Neutrophil (primary cell): ENCODE measurements around the gene RAB40C.
"Not testable (repeated sequence)": the region's sequence is repeated elsewhere in the genome, so short reads cannot be mapped to it uniquely, and the experiment has no call there.

Experiments used
- H3K27ac ChIP-seq: fragments of 200-600 bp; sonication (generic); 2 replicates; pipeline ENCODE4 v1.5.1; 2016; ENCODE audit warnings: mild to moderate bottlenecking, moderate library complexity
- H3K27me3 ChIP-seq: fragments of 200-600 bp; sonication (generic); 2 replicates; pipeline ENCODE4 v1.6.0; 2016; ENCODE audit warnings: mild to moderate bottlenecking
- H3K36me3 ChIP-seq: fragments of 200-600 bp; sonication (generic); 2 replicates; pipeline ENCODE4 v1.5.1; 2017
- H3K4me1 ChIP-seq, 2 experiments: fragments of 200-600 bp in 1 of 2; sonication (generic) in 1 of 2; 1 replicate in 1 of 2; 2 replicates in 1 of 2; pipeline versions ENCODE4 v1.5.1 to v1.6.1; 2013 to 2016; ENCODE audit warnings: low read depth in 1 of 2, low read length in 1 of 2, mild to moderate bottlenecking in 1 of 2, moderate library complexity in 1 of 2; ENCODE audit not compliant: control insufficient read depth in 1 of 2, insufficient read depth in 1 of 2
- H3K4me3 ChIP-seq, 2 experiments: fragments of 200-600 bp in 1 of 2; sonication (generic) in 1 of 2; 1 replicate in 1 of 2; 2 replicates in 1 of 2; pipeline ENCODE4 v1.5.1; 2013 to 2016; ENCODE audit warnings: low read depth in 1 of 2, low read length in 1 of 2, mild to moderate bottlenecking in 1 of 2, moderate library complexity in 1 of 2
- H3K9me3 ChIP-seq: fragments of 200-600 bp; sonication (generic); 2 replicates; pipeline ENCODE4 v1.5.1; 2016
- TF ChIP-seq, protein P1 (sequence below): fragments of 200-600 bp; sonication (generic); IDR thresholded peaks from 2 replicates; pipeline ENCODE4 v1.5.1; 2016; ENCODE audit warnings: antibody characterized with exemption

The RAB40C gene

DNA sequence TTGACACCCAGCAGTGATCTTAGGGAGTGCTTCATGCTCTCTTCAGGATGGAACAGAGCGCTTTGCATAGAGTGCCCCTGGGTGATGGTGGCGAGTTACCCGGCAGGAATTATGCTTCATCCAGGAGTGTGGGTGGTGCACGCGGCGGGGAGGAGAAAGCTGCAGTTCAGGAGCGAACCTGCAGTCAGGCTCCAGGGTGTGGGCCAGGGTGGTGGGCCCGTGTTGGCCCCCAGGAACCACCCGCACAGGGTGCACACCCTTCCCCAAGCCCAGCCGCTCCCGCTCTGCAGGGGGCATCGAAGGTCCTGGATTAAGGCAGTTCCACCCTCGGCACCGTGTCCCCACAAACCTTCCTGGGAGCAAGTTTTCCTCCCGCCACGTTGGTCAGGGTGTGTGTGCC is 3.9 kb downstream of the RAB40C start:
- TF ChIP-seq, protein P1, sequence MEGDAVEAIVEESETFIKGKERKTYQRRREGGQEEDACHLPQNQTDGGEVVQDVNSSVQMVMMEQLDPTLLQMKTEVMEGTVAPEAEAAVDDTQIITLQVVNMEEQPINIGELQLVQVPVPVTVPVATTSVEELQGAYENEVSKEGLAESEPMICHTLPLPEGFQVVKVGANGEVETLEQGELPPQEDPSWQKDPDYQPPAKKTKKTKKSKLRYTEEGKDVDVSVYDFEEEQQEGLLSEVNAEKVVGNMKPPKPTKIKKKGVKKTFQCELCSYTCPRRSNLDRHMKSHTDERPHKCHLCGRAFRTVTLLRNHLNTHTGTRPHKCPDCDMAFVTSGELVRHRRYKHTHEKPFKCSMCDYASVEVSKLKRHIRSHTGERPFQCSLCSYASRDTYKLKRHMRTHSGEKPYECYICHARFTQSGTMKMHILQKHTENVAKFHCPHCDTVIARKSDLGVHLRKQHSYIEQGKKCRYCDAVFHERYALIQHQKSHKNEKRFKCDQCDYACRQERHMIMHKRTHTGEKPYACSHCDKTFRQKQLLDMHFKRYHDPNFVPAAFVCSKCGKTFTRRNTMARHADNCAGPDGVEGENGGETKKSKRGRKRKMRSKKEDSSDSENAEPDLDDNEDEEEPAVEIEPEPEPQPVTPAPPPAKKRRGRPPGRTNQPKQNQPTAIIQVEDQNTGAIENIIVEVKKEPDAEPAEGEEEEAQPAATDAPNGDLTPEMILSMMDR, result no peak
- Histone ChIP-seq H3K27ac (peak overlapping the region; percentile 96), H3K27me3 (no peaks in the 10 kb centered on the region), H3K36me3 (peaks cover 2% of the 10 kb centered on the region), H3K9me3 (no peaks in the 10 kb centered on the region), H3K4me3 (peak overlapping the region; percentile 58 to 62), H3K4me1 (peaks cover 66 to 70% of the 10 kb centered on the region in 2 experiments)

DNA sequence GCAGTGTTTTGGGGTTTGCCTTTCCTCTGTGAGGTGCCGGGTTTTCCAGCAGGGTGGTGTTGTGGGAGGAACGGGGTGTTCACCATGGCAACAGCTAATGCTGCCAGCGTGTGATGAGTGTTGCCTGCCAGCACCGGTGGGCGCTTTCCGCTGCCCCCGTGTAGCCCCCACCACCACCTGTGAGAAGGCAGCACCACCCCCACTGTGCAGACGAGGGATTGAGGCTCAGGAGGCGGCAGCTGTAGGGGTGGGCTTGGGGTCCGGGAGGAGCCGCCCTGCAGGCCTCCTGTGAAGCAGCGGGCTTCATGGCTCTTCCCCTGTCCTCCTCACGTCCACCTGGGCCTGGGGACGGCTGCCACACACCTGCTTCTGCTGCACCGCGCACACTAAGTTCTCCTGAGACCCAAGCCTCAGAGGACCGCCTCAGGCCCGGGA is 5.2 kb downstream of the RAB40C start:
- no peaks in the 10 kb centered on the region for H3K9me3 ChIP-seq
- H3K27me3 ChIP-seq, result no peaks in the 10 kb centered on the region
- H3K4me1 ChIP-seq, result peaks cover 66 to 70% of the 10 kb centered on the region in 2 experiments
- TF ChIP-seq, protein P1, result no peak
- no peak overlapping the region for H3K4me3 ChIP-seq
- peak overlapping the region; percentile 96 for H3K27ac ChIP-seq
- H3K36me3 ChIP-seq, result peaks cover 12% of the 10 kb centered on the region

DNA sequence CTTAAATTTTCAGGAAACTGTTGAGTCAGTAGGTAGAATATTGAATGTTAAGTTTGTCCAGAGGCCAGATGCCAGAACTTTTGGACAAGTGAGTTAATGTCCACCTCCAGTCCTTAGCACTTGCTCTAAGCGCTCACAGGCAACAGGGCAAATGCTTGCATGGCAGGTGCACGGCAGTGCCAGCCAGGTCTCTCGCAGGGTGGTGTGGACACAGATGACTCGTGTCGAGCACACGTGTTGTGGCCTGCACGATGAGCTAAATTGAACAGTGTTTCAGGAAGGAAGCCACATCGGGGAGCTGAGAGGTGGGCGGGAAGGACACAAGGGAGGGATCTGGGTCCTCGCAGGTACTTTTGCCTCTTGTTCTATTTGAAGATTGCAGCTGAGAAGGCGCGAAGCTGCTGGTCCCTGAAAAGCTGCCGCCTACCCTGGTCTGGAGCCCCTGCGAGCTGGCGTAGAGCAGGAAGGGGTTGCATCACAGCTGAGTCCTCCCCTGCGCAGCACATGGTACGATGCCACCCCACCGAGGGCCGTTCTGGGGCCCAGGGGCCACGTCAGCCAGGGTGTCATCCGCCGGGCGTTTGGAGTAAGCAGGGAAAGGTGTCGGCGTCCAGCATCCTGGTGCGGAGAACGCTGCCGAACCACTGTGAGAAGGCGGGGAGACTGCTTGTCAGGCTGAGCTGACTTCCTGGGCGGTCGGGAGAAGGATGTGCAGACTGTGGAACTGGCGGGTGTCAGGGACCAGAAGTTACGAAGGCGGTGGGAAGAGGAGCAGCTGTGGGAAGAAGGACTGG is 6.3 kb downstream of the RAB40C start:
- Histone ChIP-seq H3K4me1 (peaks cover 58 to 60% of the 10 kb centered on the region in 2 experiments), H3K36me3 (peaks cover 17% of the 10 kb centered on the region)

DNA sequence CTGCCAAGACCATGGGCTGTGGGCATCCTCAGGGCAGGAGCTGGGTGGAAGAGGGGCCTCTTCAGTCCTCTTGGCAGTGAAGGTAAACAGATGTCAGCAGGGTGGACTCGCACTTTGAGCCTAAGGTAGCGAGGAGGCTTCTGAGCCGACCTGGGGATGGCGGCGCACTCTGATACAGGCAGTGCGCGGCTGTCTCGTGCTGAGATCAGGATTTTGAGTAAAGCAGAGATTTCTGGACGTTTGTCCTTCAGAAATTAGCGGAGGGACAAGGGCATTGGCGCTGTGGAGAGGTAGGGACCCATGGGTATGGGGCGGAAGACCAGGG is 6.8 kb downstream of the RAB40C start:
- no peaks in the 10 kb centered on the region for H3K27me3 ChIP-seq
- TF ChIP-seq, protein P1, result no peak
- H3K4me3 ChIP-seq, result no peak overlapping the region
- H3K27ac ChIP-seq, result peak overlapping the region; percentile 71
- peaks cover 17% of the 10 kb centered on the region for H3K36me3 ChIP-seq
- H3K4me1 ChIP-seq, result peaks cover 53 to 54% of the 10 kb centered on the region in 2 experiments
- H3K9me3 ChIP-seq, result no peaks in the 10 kb centered on the region

More for the DNA sequence above, 6.3 kb downstream of the RAB40C start:
- TF ChIP-seq, protein P1, result no peak
- Histone ChIP-seq H3K9me3 (no peaks in the 10 kb centered on the region), H3K27me3 (no peaks in the 10 kb centered on the region), H3K27ac (peak overlapping the region; percentile 71), H3K4me3 (peak overlapping the region in 1 of 2 experiments; percentile 4)

DNA sequence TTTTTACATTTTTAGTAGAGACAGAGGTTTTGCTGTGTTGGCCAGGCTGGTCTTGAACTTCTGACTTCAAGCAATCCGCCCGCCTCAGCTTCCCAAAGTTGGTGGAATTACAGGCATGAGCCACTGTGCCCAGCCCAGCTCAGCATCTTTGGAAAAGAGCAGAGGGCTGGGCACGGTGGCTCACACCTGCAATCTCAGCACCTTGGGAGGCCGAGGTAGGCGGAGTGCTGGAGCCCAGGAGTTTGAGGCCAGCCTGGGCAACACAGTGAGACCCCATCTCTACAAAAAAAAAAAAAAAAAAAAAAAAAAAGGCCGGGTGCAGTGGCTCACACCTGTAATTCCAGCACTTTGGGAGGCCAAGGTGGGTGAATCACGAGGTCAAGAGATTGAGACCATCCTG is 7.8 kb downstream of the RAB40C start:
- peaks cover 43 to 45% of the 10 kb centered on the region in 2 experiments for H3K4me1 ChIP-seq
- H3K4me3 ChIP-seq, H3K9me3 ChIP-seq, H3K27me3 ChIP-seq, H3K27ac ChIP-seq: not testable (repeated sequence)
- peaks cover 17% of the 10 kb centered on the region for H3K36me3 ChIP-seq
